HG03520 (cell line): ENCODE results near the gene EPYC.
"Not testable (repeated sequence)": the region's sequence is repeated elsewhere in the genome, so short reads cannot be mapped to it uniquely, and the experiment has no call there.

ENCODE experiments used
- ATAC-seq: cut with Tn5 transposase; IDR thresholded peaks from one replicate; pipeline ENCODE4 v1.9.1; 2021; ENCODE audit warnings: mild to moderate bottlenecking, moderate library complexity; ENCODE audit not compliant: unreplicated experiment

Gene EPYC

DNA sequence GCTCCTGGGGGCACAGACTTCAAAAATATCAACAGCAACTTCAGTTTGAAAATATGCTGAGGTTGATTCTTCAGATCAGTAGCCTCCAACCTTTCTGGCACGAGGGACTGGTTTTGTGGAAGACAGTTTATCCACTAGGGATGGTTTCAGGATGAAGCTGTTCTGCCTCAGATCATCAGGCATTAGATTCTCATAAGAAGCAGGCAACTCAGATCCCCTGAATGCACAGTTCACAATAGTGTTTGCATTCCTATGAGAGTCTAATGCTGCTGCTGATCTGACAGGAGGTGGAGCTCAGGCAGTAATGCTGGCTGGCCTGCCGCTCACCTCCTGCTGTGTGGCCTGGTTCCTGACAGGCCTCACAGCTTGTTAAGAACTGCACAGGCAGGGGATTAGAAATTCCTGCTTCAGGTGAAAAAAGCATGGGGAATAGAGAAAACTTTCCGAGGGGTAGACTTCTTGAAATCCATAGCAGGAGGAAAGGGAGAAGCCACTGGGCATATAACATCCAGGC is 12.8 kb downstream of the EPYC start:
- ATAC-seq, result no peak

DNA sequence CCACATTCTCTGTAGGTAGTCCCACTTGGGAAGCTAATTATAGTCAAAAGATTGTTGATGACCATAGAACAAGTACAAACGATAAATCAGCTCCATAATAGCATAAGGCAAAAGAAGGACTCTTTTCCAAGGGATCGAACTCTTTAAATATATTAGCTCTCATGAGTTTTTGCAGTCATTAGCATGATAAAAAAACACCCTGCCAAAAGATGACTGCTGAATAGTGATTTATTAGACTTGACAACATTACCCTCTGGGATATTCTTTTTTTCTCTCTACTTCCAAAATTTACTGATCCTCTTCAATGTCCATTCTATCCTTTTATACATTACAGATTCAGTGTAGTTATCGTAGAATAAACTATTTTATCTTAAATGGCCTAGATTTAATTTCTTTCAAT is 14.2 kb downstream of the EPYC start:
- no peak for ATAC-seq

DNA sequence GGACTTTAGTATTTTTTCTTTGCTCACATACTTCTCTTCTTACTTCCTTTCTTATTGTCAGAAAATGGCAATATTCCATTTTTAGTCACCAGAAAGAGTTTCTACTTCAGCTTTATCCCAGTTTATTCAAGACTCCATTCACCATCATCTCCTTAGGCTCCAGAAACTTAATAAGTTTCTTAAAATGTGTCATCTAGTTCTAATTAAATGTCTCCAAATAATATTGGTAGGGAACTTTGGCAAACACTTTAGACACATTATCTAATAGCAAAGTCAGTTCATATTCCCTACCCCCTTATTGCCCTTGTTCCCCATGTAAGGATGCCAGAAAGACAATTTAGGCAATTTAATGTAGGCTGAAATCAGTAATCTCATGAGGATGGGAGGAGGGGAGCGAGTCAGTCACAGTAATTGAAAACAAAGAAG is 15.1 kb downstream of the EPYC start:
- ATAC-seq, result no peak

DNA sequence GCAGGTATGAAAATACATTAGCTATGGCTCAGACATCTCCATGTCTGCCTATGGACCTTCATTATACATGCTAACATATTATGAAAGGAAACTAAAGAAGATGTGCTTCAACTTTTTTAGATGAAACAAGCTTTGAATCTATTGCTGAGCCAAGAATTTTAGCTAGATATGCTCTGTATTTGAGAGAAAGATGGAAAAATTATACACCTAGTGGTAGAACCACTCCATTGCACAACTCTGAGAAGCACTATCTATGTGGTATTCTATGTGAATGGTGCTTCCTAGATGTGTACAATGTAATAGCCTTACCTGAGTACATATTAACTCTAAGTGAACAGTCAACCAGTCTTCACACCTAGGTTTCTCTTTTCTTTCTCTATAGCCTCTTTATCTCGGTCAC is 17.3 kb downstream of the EPYC start:
- peak; percentile 63 for ATAC-seq

DNA sequence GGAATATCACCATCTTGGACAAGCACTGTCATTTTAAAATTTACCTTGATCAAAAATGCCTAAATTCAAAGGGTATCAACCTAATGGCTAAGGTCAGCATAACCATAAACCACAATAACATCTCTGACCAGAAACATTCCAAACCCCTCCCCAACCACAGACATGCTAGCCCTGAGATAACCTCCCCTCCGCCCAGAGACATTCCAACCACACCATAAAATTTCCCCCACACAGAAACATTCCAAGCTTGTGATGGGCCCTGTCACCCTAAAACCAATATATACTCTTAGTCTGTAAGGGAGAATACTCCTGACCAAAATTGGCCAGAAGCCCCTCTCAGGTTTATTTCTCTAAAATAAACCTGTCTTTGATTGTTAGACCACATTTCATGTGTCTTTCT is 17.7 kb downstream of the EPYC start:
- ATAC-seq, result no peak

DNA sequence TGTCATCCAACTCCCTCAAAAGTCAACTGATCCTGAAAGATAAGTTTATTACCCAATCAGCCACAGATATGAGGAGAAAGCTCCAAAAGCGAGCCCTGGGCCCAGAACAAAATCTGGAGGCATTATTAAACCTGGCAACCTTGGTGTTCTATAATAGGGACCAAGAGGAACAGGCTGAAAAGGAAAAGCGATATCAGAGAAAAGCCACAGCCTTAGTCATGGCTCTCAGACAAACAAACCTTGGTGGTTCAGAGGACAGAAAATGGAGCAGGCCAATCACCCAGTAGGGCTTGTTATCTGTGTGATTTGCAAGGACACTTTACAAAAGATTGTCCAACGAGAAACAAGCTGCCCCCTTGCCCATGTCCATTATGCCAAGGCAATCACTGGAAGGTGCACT is 19.4 kb downstream of the EPYC start:
- ATAC-seq, result not testable (repeated sequence)

DNA sequence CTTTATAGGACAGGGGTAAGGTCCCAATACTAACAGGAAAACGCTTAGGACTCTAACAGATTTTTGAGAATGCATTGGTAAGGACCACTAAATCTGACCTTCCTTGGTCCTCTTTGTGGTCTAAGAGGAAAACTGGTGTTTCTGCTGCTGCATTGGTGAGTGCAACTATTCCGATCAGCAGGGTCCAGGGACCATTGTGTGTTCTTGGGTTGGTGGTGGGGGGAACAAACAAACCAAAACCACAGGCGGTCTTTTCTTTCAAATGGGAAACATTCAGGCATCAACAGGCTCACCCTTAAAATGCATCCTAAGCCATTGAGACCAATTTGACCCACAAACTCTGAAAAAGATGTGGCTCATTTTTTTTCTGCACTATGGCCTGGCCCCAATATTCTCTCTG is 20.7 kb downstream of the EPYC start:
- ATAC-seq, result no peak

DNA sequence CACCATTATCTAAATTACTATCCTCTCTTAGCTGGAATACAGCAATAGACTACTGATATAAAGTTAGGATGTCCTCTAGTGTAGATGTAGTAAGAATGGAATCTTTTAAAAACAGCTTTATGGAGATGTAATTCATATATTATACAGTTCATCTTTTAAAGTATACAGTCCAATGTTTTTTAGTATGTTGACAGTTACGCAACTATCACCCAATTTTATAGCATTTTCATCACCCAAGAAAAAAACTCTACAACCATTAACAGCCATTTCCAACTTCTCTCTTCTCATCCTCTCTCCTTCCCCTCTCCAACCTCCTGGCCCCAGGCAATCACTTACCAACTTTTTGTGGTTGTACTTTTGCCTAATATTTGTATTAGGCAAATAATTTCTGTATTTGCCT is 22.6 kb downstream of the EPYC start:
- ATAC-seq, result no peak

DNA sequence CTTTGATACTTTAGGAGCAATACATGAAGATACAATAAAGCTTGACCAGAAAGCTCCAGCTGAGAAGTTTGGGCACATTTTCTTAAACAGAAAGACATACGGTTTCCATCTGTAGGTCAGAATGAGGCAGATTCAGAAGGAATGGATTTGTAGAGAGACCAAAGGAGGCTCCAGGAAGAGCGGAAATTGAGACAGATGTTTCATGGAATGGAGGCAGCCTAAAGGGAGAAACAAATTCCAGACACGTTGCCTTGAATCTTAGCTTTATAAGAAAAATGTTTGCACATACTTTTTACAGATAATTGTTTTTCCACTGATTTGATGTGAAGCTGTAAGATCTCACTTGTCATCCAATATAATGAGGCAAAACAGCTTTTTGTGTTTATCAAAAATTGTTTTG is 24.8 kb downstream of the EPYC start:
- ATAC-seq, result no peak

DNA sequence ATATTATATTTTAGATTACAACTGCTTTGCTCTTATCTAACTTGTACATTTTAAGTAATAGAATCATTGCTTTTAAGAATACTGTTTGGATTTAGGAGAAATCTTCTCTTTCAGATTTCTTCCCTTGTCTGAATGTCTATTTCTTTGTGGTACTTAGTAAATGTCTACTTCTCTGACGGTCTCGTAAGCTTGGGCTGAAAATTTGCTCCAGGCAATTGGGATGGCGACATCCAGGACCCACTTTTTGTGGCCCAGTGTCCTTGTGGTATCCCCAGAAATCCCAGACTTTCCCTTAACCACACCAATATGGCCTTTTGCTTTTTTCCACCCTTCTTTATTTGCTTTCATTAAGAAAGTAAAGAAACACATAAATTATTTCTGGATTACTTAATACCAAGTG is 25.8 kb downstream of the EPYC start:
- no peak for ATAC-seq

DNA sequence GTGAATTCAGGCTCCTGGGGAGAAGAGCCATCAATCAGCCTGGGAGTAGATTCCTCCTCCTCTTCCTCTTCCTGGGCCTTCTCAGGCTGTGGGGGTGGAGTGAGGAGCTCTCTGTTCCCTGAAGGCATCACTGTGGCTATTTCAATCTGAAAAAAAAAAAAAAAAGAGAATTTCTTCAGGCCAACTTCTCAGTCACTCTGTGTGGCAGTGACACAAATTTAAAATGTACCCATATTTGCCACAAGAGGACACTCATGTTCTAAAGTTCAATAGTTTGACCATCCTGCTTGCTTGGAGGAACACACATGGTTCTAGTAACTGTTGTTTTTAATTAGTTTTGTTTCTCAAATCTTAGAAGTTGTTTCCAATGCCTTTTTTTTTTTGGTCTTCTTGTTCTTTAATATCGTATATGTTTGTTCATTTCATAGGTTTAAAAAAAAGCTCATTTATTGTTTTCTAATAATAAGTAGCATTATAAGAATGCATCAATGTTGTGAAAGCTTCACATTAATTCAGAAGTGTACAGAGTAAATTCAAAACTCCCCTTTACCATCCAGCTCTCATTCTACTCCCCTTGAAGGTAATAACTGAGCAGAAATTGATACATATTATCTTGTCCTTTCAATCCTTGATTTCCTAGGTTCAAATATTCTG is 26.5 kb downstream of the EPYC start:
- ATAC-seq, result peak; percentile 94

DNA sequence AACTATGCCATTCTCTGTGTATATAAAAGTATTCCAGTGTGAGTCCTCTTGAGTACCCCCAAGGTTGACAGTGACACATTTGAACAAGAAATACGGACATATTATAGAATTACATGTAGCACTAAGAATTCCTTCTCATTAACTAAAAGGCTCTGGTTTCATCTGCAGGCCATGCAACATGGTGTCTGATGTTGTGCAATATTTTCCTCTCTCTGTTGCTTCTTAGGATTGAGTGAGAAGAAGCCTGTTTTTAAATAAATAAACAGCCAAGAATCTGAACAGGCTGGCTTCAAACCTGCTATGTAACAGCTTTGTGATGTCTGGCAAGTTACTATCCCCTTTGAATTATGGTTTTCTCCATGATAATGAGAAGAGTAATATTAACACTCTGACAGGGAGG is 27.5 kb downstream of the EPYC start:
- no peak for ATAC-seq

DNA sequence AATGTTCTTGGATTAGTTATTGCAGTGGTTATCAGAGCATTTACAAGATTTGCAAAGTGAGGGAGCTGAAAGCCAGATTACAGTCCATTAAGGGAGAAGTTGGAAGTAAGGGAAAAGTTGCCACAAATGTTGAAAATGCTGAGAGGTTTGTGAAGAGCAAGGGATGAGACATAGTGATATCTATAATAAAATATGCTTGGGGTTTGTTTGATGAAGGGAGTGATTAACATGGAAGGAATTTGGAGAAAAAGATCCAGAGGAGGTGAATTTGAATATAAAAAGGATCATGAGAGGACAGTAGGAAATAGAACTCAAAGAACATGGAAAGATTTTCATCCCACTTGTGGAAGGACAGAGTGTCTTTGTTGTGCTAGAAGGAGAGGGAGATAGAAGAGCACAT is 30.5 kb downstream of the EPYC start:
- ATAC-seq, result no peak

DNA sequence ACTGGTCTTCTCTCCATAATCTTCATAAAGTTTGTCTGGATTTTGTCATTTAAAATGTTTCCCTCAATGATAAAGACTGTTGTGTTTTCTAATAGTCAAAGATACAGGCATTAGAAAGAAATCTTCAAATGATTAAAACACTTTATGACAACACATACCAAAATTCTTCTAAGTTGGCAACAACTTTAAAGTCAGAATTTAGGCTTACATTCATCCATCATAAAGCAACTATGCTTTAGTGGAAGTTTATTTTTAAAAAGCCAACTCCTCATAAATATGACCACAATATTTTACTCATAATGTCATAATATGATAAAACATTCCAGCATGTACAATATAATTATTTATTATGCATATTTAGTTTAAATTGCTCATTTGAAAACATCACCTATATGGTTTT is 32.5 kb downstream of the EPYC start:
- no peak for ATAC-seq

DNA sequence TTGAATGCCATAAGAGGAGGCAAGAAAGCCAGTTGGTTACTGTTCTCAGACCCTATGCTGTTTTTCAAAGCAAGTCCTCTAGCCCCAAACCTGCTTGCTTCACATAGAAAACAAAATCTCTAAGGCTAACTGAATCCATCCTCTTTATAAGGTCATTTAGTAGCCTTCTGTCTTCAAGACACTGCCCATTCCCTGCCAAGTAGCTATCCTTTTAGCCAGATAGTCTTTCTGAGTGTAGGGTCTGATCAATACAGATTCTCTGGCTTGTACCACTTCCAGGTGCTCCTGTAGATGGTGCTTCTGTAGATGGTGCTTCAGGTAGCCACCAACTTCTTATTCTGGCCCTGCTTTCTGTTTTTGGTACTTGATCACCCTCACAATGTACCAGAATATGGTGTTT is 33.9 kb downstream of the EPYC start:
- ATAC-seq, result no peak

DNA sequence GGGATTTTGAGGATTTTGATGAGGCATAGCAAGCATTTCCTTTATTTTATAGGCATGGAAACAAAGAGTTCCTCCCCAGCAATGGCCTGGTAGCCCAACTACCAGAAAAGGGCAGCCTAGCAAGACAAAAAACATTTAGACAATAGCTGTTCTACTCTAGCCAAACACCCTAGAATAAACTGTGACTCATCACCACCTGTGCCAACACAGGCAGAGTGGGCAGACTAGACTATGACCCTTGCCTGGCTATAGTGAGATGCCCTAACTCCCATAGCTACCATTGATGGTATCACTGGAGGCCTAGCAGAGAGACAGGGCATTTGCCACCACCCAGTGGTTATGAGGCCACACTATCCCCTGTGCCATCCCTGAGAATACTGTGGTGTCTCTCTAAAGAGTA is 34.3 kb downstream of the EPYC start:
- ATAC-seq, result no peak

DNA sequence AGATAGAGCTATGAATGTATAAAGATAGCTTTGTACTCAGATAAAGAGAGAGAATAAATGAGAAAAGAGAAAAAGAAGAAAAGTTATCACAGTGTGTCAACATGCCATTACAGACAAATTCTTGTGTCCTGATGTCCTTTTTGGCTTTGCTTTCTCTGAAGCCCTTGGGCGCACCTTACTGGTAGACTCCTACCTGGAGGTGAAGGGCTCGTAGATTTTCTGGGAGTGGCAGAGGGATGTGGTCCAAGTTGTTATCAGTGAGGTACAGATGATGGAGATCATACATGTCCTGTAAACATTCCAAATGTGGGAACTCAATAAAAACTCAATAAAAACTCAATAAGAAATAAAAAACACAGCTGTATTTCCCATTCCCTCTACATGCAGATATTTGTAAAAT is 34.9 kb downstream of the EPYC start:
- ATAC-seq, result no peak

DNA sequence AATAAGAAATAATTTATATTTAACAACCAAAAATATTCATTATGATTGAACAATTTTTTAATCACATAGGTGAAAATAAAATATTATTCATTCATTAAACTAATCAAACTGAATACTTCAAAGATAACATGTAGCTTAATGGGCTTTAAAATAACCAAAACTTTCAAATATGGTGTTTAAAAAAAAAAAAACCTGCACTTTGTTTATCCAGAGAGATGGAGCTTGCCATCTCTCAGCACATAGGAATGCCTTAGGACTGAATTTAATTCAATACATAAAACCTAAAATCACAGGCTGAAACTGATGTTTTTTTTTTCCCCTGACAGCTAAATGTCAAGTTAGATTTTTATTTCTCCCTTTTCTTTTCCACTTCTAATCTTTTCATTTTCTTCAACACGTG is 35.4 kb downstream of the EPYC start:
- ATAC-seq, result no peak

DNA sequence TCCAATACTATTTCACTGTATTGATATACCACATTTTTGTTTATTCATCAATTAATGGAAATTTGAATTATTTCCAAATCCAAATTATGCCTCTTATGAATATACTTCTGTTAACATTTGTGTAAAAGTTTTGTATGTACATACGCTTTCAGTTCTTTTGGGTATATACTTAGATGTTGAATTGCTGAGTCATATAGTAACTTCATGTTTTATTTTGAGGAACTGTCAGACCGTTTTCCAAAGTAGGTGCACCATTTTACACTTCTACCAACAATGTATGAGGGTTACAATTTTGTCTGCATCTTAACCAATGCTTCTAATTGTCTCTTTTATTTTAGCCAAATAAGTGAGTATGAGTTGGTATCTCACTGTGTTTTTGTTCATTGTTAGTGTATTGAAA is 39.6 kb downstream of the EPYC start:
- ATAC-seq, result peak; percentile 69

DNA sequence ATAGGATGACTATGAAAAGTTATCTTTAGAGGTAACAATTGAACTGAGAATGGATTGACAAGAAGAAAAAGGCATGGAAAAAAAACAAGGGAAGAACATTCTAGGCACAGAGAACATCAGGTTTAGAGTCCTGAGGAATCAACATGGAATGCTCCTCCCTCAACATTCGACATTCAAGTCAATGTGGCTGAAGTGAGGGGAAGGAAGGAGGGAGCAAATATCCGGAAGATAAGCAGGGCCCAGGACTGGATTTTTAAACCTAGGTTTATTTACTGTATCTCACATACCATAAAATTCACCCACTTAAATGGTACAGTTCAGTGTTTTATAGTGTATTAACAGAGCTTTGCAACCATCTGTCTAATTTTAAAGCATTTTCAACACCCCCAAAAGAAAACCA is 40.2 kb downstream of the EPYC start:
- ATAC-seq, result no peak

DNA sequence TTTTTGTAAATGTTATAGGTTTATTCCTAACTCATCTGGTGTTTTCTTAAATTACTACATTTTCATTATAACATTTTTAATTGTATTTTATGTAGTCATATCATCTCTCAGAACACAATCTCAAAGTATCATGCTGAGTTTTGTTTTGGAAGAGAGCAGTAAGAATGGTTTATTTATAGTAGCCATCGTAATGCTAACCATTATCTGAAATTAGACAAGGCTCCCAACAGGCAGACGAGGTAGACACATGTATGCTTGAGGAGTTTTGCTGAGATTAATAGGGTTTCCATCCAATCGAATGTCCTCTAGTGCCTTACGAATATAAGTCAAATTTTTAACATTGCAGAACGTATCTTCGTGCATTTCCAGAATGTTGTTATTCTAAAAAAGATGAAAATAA is 40.8 kb downstream of the EPYC start:
- no peak for ATAC-seq

DNA sequence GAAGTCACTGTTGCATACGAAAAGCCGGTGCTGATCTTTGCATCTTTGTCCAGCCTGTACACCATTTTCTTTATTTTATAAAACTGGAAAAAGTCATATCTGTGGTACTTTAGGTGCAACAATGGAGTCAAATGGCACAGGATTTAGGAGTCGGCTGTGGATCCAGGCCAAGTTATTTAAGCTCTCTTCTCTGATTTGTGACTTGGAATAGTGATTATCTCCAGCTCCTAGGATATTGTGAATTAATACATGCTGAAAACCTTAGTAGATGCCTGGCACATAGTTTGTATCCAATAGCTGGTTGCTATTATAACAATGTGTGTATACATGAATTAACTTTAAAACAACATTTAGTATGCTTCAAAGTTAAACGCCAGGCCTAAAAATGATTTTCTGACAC is 43.6 kb downstream of the EPYC start:
- no peak for ATAC-seq

DNA sequence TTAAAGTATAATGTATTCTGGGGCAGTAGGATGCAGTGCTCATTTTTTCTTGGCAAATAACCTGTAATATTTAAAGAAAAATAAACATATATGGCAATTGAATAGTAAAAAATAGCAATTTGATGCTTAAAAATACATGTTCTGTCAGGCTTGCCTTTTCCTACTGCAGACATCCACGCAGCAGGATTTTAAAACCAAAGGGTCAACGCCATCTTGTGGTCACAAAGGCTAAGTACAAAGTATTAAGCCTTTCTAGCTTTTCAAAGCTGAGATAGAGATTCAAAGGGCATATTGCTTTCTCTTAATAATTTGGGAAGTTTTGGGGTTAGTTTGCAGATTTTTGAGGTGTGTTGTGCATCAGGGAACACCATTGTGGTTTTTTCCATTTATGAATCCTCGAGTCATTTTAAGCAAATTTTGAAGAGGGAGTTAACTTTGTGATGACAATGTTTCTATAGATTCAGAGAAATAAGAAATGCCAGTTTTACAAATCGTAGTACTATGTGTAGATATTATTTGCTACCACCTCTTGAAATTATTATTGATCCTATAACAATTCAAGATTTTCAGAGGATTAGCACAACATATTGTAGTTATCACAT is 45.1 kb downstream of the EPYC start:
- peak; percentile 74 for ATAC-seq
